Activated CD4-positive, alpha-beta T cell treated with anti-CD3 and anti-CD28 coated beads, Interleukin-2, amount 50 U/mL, for 16 hours (primary cell): ENCODE data around the gene PSMD2.
A peak's percentile ranks its signal among the peaks of the same experiment; 100 is the strongest.

Experiments used
- DNase-seq: peaks from one replicate; pipeline ENCODE4 v3.0.0-alpha.2; 2020

Gene PSMD2

DNA sequence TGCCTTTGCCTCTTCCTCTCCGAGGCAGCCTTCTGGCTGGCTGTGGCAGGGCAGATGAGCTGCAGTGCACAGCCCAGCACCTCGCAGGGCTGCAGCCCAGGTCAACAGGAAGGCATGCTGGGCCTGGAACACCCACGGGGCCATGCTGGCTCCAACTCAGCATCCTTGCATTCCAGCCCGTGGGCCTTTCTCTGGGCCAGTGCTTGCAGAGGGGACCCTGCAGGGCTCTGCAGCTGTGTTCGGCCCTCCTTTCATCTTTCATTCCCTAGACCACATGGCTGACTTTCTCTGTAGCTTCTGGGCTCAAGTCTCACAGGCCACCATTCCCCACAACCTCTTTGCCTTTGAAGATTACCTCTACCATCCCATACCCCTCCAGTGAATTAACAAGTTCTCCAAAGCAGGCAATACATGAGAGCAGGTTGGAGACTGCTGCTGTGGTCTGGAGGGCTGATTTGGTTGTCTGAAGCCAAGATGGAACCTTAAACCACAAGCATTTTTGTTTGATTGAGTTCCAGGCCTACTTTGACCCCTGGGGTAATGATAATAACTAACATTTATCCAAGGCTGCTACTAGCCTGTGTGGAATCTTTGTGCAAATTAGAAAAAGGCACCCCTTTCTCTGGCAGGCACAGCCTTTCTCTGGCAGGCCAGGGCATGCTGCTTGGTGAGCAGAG is 44.3 kb downstream of the PSMD2 start:
- no peak for DNase-seq

DNA sequence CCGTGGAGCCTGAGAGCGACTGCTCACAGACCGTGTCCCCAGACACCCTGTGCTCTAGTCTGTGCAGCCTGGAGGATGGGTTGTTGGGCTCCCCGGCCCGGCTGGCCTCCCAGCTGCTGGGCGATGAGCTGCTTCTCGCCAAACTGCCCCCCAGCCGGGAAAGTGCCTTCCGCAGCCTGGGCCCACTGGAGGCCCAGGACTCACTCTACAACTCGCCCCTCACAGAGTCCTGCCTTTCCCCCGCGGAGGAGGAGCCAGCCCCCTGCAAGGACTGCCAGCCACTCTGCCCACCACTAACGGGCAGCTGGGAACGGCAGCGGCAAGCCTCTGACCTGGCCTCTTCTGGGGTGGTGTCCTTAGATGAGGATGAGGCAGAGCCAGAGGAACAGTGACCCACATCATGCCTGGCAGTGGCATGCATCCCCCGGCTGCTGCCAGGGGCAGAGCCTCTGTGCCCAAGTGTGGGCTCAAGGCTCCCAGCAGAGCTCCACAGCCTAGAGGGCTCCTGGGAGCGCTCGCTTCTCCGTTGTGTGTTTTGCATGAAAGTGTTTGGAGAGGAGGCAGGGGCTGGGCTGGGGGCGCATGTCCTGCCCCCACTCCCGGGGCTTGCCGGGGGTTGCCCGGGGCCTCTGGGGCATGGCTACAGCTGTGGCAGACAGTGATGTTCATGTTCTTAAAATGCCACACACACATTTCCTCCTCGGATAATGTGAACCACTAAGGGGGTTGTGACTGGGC is 45.7 kb downstream of the PSMD2 start:
- DNase-seq, result no peak

DNA sequence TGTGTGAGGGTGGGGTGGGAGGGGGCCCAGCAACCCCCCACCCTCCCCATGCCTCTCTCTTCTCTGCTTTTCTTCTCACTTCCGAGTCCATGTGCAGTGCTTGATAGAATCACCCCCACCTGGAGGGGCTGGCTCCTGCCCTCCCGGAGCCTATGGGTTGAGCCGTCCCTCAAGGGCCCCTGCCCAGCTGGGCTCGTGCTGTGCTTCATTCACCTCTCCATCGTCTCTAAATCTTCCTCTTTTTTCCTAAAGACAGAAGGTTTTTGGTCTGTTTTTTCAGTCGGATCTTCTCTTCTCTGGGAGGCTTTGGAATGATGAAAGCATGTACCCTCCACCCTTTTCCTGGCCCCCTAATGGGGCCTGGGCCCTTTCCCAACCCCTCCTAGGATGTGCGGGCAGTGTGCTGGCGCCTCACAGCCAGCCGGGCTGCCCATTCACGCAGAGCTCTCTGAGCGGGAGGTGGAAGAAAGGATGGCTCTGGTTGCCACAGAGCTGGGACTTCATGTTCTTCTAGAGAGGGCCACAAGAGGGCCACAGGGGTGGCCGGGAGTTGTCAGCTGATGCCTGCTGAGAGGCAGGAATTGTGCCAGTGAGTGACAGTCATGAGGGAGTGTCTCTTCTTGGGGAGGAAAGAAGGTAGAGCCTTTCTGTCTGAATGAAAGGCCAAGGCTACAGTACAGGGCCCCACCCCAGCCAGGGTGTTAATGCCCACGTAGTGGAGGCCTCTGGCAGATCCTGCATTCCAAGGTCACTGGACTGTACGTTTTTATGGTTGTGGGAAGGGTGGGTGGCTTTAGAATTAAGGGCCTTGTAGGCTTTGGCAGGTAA is 46.5 kb downstream of the PSMD2 start:
- no peak for DNase-seq

DNA sequence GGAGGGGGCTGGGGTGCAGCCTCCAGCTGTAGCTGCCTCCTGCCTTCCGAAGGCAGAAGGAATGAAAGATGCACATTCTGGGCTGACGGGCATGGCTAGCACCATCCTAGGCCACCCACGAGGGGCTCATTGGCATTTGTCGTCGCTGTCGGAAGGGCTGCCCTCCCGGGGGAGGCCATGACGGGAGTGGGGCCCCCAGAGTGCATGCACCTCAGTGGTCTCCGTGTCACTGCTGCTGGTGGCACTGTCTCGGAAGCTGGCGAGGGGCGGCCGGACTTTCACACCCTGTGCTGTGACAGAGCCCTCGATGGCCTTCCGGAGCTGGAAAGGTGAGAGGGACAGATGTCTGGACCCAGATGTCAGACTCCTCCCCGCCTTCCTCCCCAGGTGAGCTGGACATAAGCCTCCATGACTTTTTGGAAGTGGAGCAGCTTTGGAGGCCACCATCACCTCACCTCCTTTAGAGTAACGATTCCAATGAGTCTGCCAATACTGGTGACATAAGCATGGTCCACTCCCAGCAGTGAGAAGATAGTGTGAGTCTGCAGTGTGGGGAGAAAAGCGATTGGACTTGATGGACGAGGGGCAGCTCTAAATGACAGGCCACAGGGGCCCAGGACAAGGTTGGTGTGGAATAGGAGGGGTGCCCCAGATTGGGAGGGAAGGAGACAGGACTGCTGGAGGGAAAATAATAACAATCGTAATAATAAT is 47.6 kb downstream of the PSMD2 start:
- DNase-seq, result no peak

DNA sequence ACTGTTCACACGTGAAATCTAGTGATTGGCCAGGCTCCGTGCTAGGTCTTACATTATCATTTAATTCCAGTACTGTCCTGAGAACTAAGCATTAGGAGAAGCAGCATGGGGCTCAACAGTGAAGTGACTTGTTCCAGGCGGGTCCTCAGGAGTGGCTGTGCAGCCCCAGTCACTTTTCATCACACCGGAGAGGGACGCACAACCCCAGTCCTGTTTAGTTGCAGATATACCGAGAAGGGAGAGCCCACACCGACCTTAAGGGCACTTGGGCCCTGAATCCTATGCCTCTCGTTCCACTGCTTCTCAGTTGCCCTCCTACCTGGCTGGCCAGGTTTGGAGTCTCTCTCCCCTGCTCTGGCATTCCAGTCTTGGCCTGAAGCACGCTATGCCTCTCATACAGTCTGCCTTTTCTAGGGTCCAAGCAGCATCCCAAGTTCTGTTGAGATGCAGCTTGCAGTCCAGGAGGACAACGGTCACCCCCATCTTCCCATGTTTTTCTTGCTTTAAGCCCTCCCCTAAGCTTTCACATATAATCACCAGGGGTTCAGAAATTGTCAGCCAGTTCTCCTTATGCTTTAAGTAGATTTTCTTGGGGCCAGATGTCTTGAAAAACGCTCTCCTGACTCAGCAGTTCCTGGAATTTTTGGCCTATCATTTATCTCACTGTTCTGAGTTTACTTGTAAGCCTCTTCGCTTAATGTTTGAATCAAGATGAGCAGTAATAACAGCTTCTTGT is 48.4 kb downstream of the PSMD2 start:
- DNase-seq, result no peak

DNA sequence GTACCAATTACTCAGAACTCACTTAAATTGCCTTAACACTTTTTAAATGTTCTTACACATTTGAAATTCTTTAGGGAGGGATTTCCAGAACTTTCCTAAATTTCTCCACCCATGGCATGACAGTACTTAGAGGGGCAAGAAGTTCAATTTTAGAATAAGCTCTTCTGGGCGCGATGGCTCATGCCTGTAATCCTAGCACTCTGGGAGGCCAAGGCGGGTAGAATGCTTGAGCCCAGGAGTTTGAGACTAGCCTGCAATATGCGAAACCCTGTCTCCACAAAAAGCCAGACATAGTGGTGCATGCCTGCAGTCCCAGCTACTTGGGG is 49.0 kb downstream of the PSMD2 start:
- DNase-seq, result no peak

DNA sequence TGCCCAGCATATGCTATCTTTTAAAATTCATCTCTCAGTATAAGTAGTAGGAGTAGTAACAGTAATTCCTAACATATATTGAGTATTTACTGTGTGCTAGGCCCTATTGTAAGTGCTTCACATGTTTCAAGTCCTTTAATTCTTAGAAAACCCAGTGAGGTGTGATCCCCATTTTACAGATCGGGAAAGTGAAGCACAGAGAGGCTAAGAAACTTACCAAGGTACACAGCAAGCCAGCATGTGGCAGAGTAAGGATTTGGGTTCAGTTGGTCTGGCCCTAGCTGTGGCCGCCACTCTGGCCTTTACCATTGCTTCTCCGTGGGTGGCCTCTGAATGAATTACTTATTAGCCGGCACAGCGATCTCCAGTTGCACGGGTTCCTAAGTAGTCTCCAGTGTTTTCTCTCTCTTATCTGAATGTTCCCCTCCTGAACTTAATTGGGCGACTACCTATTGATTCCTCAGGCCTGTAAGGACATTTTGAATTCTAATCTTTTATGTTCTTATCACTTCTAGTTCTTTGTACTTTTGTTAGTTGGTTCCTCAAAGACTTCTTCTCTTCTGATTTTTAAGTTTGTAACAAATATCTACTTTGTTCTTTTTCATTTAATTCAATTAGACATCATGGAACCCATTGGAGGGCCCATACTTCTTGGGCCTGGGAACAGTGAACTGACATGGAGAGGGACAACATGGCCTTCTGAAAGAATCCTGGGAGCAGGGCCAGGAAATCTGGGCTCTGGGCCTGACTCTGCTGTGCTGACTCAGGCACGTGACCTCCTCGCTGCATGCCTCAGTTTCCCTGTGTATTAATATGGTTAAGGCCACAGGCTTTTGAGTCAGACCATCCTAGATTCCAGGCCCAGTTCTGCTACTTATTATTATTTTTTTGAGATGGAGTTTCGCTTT is 50.8 kb downstream of the PSMD2 start:
- no peak for DNase-seq

DNA sequence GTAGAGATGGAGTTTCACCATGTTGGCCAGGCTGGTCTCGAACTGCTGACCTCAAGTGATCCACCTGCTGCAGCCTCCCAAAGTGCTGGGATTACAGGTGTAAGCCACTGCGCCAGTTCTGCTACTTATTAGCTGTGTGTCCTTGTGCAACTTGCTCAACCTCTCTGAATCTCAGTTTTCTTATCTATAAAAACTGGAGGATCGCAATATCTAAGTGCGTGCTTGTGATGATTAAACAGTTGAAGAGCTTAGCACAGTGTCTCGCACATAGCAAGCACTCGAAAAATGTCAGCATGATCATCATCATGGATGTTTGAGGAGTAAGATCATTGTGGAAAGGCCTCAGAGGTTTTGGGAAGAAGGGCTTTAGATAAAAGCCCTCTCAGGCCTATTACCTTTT is 51.6 kb downstream of the PSMD2 start:
- no peak for DNase-seq

DNA sequence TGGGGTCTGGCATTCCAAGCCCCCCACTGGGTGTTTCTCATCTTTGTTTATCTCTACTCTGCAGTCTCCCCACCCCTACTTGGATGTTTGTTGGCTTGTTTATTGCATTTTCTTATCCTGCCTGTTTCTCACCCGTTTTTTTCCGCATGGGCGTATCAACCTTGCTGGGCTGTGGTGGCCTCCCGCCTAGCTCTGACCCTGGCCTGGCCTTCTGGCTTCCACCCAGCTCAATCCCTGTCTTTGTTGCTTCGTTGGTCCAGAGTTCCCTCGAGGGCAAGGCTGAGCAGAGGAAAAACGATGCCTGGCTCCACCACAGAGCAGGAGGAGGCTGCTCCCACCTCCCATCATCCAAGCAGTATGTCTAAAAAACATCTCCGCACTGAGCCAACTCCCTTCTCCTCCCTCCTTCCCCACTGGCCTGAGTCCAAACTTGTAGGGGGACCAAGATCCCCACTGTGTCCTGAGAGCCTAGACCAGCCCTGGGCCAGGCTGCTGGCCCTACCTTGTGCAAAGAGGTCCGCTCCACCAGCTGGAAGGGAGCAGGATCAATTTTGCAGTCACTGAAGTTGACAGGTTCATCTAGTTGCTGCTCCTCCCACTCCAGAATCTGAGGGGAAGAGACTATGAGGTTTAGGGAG is 52.6 kb downstream of the PSMD2 start:
- no peak for DNase-seq

DNA sequence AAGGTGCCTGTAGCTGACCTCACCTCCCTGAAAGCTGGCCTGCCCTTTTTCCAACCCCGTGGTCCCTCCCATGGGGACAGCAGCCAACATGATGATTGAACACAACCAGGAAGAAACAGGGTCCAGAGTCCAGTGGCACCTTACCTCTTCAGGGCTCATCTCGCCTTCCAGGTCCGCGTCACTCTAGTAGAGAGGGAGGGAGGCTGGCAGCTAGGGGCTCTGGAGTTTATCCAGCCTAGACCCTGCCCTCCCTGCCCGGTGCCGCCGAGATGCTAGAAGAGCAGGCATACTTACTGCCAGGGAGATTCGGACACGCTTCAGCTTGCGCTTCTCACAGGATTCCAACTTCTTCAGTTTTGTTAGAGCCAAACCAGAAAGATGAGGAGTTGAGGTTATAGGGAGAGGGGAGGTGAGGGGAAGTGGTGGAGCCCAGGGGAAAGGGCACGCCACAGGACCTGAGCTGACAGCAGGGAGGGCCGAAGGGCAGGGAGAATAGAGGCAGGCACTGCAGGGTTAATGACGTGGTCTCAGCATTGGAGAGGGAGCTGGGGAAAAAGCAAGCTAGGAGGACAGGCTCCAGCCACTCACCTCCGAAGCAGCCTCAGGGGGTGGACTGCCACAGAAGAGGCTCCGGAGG is 53.2 kb downstream of the PSMD2 start:
- no peak for DNase-seq

DNA sequence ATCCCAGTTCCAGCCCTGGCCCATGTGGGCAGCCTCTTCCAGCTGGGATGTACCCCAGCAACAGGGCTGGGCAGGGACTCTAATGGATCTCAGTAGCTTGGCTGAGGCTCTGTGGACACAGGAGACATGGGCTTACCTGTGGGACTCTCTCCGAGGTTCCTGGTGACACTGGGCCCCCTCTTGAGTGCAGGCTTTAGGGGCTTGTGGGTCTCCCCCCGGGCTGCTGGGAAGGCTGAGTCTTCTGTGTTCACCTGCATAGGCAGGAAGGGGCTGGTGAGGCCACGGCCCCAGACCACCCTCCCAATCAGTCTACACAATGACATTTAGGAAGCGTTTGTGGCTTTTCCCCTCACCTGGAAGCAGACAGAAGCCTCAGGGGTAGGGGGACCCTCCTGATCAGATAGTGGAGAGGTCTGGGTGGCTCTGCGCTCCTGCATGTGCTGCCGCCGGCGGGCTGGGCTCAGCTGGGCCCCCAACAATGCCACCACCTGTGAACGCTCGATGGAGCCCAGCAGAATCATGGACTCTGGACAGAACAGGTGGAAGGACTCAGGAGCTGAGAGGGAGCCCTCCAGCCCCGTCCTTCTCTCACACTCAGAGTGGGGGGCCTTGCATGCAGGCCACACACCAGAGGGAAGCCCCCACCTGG is 54.0 kb downstream of the PSMD2 start:
- DNase-seq, result no peak

DNA sequence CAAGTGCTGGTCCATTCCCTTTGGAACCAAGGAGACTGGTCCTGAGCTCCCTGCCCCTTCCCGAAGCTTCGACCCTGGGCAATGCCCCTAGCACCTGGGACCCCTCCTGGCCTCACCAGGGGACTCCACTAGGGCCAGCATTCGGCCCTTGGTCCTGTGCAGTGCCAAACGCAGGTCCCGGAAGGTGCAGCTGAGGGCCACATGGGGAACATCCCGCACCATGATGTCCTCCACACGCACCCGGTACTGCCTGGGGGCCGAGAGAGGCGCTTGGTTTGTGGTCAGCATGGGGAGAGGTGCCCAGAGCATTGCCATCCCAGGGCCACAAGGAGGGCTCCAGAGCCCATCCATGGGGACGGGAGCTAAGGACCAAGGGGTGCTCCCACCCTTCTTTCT is 54.5 kb downstream of the PSMD2 start:
- DNase-seq, result no peak

DNA sequence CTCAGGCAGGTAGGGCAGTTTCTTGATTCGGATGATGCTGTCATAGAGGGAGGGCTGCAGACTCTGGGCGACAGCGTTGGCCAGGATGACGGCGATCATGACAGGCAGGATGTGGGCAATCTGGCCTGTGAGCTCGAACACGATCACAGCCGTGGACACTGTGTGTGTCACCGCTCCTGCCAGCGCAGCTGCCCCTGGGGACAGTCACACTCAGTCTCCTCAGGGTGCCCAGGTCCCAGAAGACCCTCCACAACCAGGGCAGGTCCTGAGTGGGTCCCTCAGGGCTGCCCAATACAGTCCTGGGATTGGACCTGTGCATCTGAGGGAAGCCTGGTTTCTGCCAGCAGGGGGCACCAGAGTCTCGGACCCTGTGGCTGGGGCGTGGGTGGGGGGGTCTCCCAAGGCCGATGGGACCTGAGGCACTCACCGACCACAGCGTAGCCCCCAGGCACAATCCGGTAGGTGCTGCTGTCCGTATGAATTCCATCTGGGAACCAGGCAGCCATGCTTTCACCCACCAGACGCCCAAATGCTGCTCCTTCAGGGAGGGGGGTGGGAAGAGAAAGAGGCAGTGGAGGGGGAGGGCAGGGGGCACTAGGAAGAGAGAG is 55.2 kb downstream of the PSMD2 start:
- peak; percentile 60 for DNase-seq

DNA sequence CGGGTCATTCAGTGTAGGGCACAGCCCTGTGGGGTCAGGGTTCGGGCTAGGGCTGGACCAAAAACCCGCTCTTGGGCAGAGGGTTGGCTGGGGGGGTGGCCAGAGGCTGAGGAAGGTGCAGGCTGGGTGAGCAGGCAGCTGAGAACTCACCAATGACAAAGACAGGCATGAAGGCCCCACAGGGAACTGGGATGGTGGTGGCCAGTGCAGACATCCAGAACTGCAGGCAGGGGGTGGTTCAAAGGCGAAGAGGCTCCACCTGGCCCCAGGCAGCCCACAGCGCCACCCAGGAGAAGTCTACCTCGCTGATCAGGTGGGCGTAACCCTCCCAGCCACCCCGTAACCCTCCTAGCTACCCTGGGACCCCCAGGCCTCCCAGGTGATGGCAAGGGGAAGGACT is 55.7 kb downstream of the PSMD2 start:
- DNase-seq, result no peak

DNA sequence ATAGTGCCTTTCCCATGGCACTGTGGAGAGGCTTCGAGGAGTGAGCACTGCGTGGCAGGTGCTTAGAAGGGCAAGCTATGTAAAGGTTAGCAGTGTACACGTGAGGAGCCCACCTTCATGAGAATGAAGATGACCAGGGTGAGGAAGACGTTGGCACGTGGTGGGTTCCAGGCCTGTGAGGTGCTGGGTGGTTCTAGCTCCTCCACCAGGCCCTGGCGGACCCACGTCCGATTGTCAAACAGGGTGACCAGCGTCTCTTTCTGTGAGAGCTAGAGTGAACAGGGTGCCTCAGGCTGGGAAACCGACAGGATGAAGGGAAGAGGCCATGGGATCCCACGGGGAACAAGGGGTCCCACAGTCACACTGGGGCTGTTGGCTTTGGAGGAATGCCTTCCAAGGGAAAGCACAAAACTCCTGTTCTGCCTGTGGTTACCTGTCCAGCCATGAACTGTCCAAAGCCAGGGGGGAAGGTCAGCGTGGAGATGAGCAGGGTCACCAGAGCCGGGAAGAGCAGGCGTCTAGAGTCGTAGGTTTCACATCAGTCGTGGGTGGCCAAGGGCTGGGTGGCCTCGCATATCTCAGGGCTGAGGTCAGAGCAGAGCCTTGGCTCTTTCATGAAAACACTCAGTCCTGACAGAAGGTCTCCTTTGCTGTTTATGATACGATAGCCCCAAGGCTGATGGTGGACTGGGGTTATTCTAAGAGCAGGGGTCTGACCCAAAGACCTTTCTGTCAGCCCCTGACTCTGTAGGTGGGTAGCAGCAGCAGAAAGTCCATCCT is 56.4 kb downstream of the PSMD2 start:
- DNase-seq, result no peak

DNA sequence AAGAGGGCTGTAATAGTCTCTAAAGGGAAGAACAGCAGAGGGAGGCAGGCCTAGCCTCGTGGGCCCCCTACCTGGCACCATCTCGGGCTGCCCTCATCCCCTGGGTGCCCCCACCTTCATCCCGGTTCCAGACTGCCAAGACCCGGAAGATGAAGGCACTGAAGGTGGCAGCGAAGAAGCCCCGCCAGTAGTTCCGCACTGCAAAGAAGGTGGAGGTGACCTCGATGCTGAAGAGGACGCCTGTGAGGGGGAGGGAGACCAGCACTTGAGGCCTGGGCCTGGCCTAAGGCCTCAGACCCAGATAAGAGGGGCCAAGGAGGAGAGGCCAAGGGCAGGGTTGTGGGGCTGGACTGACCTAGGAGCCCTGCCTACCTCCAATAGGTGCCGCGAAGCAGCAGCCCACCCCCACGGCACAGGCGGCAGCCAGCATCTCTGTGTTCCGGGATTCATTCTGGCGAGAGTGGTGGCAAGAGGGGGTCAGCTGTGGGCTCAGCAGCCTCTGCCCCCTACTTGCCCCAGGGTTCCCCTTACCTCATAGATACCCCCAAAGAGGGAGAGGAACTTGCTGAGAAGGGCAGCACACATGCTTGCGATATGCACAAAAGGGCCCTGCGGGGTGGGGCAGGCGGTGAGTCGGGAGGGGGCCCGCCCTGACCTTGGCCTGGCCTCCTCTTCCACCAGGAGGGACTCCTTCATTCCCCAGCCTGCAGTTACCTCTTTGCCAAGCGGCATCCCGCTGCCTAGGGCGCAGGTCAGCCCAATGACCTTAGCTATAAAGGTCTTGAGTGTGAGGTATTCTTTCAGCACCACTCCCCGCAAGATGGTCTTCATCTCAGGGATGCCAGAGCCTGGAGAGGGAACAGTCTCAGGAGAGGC is 58.4 kb downstream of the PSMD2 start:
- DNase-seq, result no peak

DNA sequence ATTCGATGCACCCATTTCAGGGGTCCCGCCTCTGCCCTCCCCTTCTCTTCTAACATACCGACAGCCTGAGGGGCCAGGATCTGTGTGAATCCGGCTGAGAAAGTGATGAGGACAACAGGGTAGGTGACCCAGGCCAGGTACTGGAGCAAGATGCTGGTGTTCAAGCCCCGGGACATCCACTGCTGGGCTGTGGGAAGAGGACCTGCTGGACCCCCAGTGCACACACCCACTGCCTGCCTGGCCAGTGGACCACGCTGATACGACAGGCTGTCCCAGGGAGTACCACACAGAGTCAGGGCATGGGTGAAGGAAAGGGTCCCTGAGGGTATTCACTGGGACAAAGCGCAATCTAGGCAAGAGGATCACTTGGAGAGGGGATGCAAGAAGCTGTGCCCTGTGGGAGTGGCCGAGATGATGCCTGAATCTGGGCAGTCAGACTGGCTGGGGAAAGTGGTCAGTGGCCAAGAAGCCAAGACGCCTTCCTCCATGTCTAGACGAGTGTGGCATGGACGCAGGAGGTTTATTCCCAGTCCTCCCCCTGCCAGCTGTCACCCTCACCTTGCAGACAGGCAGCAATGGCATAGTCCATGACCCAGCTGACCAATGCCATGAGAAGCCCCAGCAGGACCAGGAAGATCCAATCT is 59.2 kb downstream of the PSMD2 start:
- DNase-seq, result no peak
